Upper lobe of left lung (tissue), 4 donors: ENCODE measurements around the gene MOXD1.

Experiments
- CTCF ChIP-seq, 6 experiments: fragments of 450-650 bp in 4 of 6; fragments of 200-600 bp in 2 of 6; sonication (generic) in 2 of 6; IDR thresholded peaks; one replicate each; pipeline ENCODE4 v1.5.1; 2016 to 2019; ENCODE audit warnings: antibody characterized with exemption in 6 of 6
- POLR2A ChIP-seq, 4 donors: fragments of 450-650 bp; IDR thresholded peaks; one replicate each; pipeline ENCODE4 v1.5.1; 2016 to 2017; ENCODE audit warnings: antibody characterized with exemption in 4 of 4, mild to moderate bottlenecking in 2 of 4

GRCh38 chr6:132446855-132447241, 45.6 kb upstream of the MOXD1 start:
- TF ChIP-seq CTCF (IDR thresholded peaks at IDR 0.05) (no peak), POLR2A (IDR thresholded peaks at IDR 0.05) (no peak)
